Mononuclear cell (primary cell): ENCODE results near the gene HECTD4. TPM values are rescaled to one million over a fixed set of nuclear protein-coding genes. Genes with fewer than 3 reads are reported as not detected.
"Not testable (repeated sequence)": the region's sequence is repeated elsewhere in the genome, so short reads cannot be mapped to it uniquely, and the experiment has no call there.

Experiments
- H3K27me3 ChIP-seq: 2 replicates; pipeline ENCODE4 v1.6.0; 2011; ENCODE audit warnings: low read length, control low read depth; ENCODE audit not compliant: insufficient read depth
- H3K4me1 ChIP-seq: 2 replicates; pipeline ENCODE4 v1.5.1; 2011; ENCODE audit warnings: mild to moderate bottlenecking, low read length, control low read depth; ENCODE audit not compliant: insufficient read depth
- H3K4me3 ChIP-seq: 2 replicates; pipeline ENCODE4 v1.5.1; 2011; ENCODE audit warnings: mild to moderate bottlenecking, low read length, moderate library complexity
- H3K9me3 ChIP-seq: 2 replicates; pipeline ENCODE4 v1.5.1; 2011; ENCODE audit warnings: low read depth, mild to moderate bottlenecking, control low read depth, low read length
- total RNA-seq: library from RNA; depleted of rRNA; stranded (reverse); fragments of >200 nt; gene quantifications from one replicate; pipeline ENCODE4 v1.2.3, GENCODE V29; 2012

HECTD4 gene
- total RNA-seq, 1 donor: 33.9 TPM

DNA sequence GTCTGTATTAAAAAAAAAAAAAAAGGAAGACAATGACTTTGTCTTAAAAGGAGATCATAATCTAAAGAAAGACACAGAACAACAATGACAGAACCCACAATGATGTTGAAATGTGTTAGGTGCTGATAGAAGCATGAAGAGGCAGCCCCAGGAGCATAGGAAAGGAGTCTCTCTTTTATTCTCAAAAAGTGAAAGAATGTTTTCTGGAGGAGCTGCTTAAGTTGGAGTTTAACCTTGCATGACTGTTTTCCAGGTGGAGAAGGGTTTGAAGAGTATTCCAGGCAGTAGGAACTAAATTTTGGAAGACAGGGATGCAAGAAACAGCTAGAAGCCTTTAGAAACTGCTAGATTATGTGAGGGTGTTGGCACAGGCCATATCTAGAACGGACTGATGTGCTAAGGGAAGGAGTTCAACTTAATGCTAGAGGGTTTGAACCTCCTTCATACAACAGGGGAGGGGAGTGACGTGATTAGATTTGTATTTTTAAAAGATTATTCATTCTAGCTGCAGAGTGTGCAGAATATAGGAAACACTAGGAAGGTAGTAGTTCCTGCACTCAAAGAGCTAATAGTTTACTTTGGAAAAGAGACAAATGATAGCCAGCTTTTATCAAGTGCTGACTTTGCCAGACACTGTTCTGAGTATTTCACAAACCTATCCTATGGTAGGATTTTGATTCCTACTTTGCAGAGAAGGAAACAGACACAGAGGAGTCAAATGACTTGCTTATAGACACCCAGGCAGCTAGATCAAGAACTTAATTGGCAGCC is 31.8 kb upstream of the HECTD4 start:
- H3K4me1 ChIP-seq: peaks cover 8% of the 10 kb centered on the region
- no peaks in the 10 kb centered on the region for H3K9me3 ChIP-seq
- H3K27me3 ChIP-seq: no peaks in the 10 kb centered on the region
- no peak overlapping the region for H3K4me3 ChIP-seq

GRCh38 chr12:112409906-112410244 is 27.6 kb upstream of the HECTD4 start:
- H3K4me1 ChIP-seq: peaks cover 15% of the 10 kb centered on the region
- no peak overlapping the region for H3K4me3 ChIP-seq
- no peaks in the 10 kb centered on the region for H3K9me3 ChIP-seq
- no peaks in the 10 kb centered on the region for H3K27me3 ChIP-seq

- H3K4me1 ChIP-seq: peaks cover 15% of the 10 kb centered on the region
- H3K4me3 ChIP-seq: peak within 1 kb of the TSS; percentile 86
- no peaks in the 10 kb centered on the region for H3K9me3 ChIP-seq
- H3K27me3 ChIP-seq: no peaks in the 10 kb centered on the region
Observed at GRCh38 chr12:112409064-112409905, 27.1 kb upstream of the HECTD4 start, which contains the start of gene RPL6. Gene RPL6 (minus strand): TSS chr12:112409605. CDS start chr12:112408656, 949 bp downstream.

GRCh38 chr12:112408621-112409020 is 26.4 kb upstream of the HECTD4 start:
- no peaks in the 10 kb centered on the region for H3K9me3 ChIP-seq
- H3K27me3 ChIP-seq: no peaks in the 10 kb centered on the region
- H3K4me3 ChIP-seq: peak overlapping the region; percentile 86
- peaks cover 15% of the 10 kb centered on the region for H3K4me1 ChIP-seq

GRCh38 chr12:112407683-112408082 is 25.5 kb upstream of the HECTD4 start:
- peaks cover 15% of the 10 kb centered on the region for H3K4me1 ChIP-seq
- not testable (repeated sequence) for H3K4me3 ChIP-seq, H3K9me3 ChIP-seq, H3K27me3 ChIP-seq

DNA sequence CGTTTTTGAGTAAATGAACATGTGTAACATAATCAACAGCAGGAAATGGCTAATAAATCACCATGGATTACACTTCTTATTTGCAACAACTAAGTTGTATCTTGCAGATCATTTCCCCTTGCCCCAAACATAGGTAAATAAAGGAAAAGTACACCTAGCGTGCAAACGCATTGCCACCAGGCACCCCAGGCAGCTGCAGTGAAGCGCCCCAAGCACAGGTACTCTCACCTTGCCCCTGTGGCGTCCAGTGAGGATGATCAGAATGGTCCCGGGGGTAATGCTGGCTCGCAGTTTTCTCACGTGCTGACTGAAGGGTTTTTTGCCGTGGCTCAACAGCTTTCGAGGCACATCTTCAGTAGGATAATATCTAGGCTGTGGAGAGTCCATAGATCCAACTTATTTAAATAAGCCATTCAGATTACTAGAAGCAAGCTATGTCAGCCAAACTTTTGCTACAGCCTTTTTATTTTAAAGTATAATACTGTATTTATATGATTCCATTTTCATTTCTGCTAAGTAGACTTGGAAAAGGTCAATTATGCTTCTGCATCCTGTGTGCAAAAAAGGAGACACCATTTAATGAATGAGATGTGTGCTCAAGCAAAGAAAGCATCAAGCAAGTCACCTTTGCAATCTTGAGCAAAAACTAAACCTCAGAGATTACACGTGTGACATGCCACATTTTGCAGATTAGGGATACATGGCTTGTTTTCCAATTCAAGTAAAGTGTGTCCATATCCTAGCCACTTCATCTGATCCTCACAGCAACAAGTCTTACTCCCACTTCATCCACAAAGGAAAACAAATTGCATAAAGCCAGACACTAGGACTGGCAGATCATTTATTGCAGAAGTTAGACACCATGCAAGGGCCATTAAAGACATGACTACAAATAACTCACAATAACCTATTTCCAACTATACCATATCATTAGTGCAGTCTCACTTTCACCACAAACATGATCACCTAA is 24.6 kb upstream of the HECTD4 start:
- Histone ChIP-seq H3K27me3 (no peaks in the 10 kb centered on the region), H3K9me3 (no peaks in the 10 kb centered on the region), H3K4me3 (no peak overlapping the region), H3K4me1 (peaks cover 15% of the 10 kb centered on the region)

GRCh38 chr12:112401903-112402498 is 19.8 kb upstream of the HECTD4 start:
- H3K4me1 ChIP-seq: no peaks in the 10 kb centered on the region
- no peak overlapping the region for H3K4me3 ChIP-seq
- no peaks in the 10 kb centered on the region for H3K9me3 ChIP-seq
- no peaks in the 10 kb centered on the region for H3K27me3 ChIP-seq

GRCh38 chr12:112401054-112401453 is 18.8 kb upstream of the HECTD4 start:
- Histone ChIP-seq H3K4me1 (no peaks in the 10 kb centered on the region), H3K9me3 (no peaks in the 10 kb centered on the region), H3K4me3 (no peak overlapping the region), H3K27me3 (no peaks in the 10 kb centered on the region)

GRCh38 chr12:112393328-112393727 is 11.1 kb upstream of the HECTD4 start:
- H3K4me3 ChIP-seq: no peak overlapping the region
- peaks cover 3% of the 10 kb centered on the region for H3K27me3 ChIP-seq
- no peaks in the 10 kb centered on the region for H3K4me1 ChIP-seq
- no peaks in the 10 kb centered on the region for H3K9me3 ChIP-seq

GRCh38 chr12:112389922-112390654 is 7.9 kb upstream of the HECTD4 start:
- not testable (repeated sequence) for H3K4me3 ChIP-seq, H3K27me3 ChIP-seq, H3K9me3 ChIP-seq
- H3K4me1 ChIP-seq: peaks cover 15% of the 10 kb centered on the region

GRCh38 chr12:112389228-112389627 is 7.0 kb upstream of the HECTD4 start:
- Histone ChIP-seq H3K9me3 (no peaks in the 10 kb centered on the region), H3K4me3 (no peak overlapping the region), H3K4me1 (peaks cover 15% of the 10 kb centered on the region), H3K27me3 (peaks cover 4% of the 10 kb centered on the region)

GRCh38 chr12:112386726-112387125 is 4.5 kb upstream of the HECTD4 start:
- peaks cover 4% of the 10 kb centered on the region for H3K27me3 ChIP-seq
- no peaks in the 10 kb centered on the region for H3K9me3 ChIP-seq
- peaks cover 21% of the 10 kb centered on the region for H3K4me1 ChIP-seq
- no peak overlapping the region for H3K4me3 ChIP-seq

GRCh38 chr12:112382866-112383265 is 635 bp upstream of the HECTD4 start:
- no peaks in the 10 kb centered on the region for H3K27me3 ChIP-seq
- H3K9me3 ChIP-seq: no peaks in the 10 kb centered on the region
- peaks cover 37% of the 10 kb centered on the region for H3K4me1 ChIP-seq
- peak overlapping the region; percentile 83 for H3K4me3 ChIP-seq

GRCh38 chr12:112381406-112381882 is 787 bp downstream of the HECTD4 start:
- H3K9me3 ChIP-seq: no peaks in the 10 kb centered on the region
- peak overlapping the region; percentile 83 for H3K4me3 ChIP-seq
- H3K27me3 ChIP-seq: no peaks in the 10 kb centered on the region
- peaks cover 26% of the 10 kb centered on the region for H3K4me1 ChIP-seq
